ENCODE results near the gene SCAP. TPM values are rescaled to one million over a fixed set of nuclear protein-coding genes. Genes with fewer than 3 reads are reported as not detected.

The SCAP gene
- total and polyA plus RNA-seq, 9 donors = 52.4 to 192 (median 80.9) TPM

DNA sequence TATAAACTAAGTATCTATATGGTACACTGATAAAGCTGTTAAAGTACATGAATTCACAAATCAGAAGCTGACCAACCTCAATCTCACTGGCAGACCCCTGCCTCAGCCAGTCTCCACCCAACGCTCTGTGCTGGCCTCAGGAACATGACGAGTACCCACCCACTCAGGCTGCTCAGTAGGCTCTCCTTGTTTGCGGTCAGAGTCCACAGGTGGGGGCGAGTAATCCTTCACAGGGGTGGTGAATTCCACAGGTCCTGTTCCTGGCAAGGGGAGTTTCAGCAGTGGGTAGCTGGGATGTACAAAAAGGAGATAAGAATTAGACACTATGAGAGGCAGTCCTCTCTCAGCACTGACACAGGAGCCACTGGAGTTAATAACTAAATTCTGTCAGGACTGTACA is 40.9 kb downstream of the SCAP start:
- Histone ChIP-seq H3K36me3 (no peaks in the 10 kb centered on the region), H3K27ac (no peak overlapping the region), H3K4me3 (no peak overlapping the region), H3K9me3 (no peaks in the 10 kb centered on the region), H3K4me1 (ENCODE audit: insufficient read depth) (no peaks in the 10 kb centered on the region), H3K27me3 (no peaks in the 10 kb centered on the region)
- 93 to 98% (median 94%) methylated on average over 4 of the region's 4 CpGs for WGBS, 3 donors
- peak in 1 of 5 donors; percentile 3 for DNase-seq
- intact Hi-C loops (cut with DNase I) = loop anchor here in 1 of 4 donors (5.0 kb wide), 1 partner anchor 37 kb away; no protein-coding TSS in a partner anchor
- TF ChIP-seq, protein P1, sequence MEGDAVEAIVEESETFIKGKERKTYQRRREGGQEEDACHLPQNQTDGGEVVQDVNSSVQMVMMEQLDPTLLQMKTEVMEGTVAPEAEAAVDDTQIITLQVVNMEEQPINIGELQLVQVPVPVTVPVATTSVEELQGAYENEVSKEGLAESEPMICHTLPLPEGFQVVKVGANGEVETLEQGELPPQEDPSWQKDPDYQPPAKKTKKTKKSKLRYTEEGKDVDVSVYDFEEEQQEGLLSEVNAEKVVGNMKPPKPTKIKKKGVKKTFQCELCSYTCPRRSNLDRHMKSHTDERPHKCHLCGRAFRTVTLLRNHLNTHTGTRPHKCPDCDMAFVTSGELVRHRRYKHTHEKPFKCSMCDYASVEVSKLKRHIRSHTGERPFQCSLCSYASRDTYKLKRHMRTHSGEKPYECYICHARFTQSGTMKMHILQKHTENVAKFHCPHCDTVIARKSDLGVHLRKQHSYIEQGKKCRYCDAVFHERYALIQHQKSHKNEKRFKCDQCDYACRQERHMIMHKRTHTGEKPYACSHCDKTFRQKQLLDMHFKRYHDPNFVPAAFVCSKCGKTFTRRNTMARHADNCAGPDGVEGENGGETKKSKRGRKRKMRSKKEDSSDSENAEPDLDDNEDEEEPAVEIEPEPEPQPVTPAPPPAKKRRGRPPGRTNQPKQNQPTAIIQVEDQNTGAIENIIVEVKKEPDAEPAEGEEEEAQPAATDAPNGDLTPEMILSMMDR (IDR thresholded peaks at IDR 0.05) = no peak
- TF ChIP-seq EP300 (IDR thresholded peaks at IDR 0.05) (no peak), POLR2A (IDR thresholded peaks at IDR 0.05) (no peak)

DNA sequence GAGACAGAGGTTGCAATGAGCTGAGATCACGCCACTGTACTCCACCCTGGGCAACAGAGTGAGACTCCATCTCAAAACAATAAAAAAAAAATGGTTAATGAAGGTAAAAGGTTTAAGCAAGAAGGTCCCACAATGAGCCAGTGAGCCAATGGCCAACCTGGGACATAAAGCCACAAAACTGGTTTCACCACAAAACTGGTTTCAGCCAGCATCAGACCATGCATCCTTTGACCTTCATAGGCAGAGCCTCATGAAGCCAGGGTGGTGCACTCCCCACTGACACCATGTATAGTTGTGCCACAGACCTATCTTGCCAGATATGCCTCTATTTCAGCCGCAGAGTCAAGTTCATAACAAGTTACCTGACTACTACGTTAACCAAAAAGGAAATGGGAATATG is 41.9 kb downstream of the SCAP start:
- Histone ChIP-seq H3K36me3 (no peaks in the 10 kb centered on the region), H3K4me3 (no peak overlapping the region), H3K9me3 (no peaks in the 10 kb centered on the region), H3K4me1 (ENCODE audit: insufficient read depth) (no peaks in the 10 kb centered on the region), H3K27ac (no peak overlapping the region), H3K27me3 (no peaks in the 10 kb centered on the region)
- intact Hi-C loops (cut with DNase I) = no loop called here
- no peak for TF ChIP-seq EP300 (IDR thresholded peaks at IDR 0.05)
- no peak for TF ChIP-seq POLR2A (IDR thresholded peaks at IDR 0.05)
- TF ChIP-seq, protein P1 (IDR thresholded peaks at IDR 0.05) = no peak
- DNase-seq = no peak
- WGBS, 3 donors = 92 to 97% (median 94%) methylated on average over 3 of the region's 3 CpGs

DNA sequence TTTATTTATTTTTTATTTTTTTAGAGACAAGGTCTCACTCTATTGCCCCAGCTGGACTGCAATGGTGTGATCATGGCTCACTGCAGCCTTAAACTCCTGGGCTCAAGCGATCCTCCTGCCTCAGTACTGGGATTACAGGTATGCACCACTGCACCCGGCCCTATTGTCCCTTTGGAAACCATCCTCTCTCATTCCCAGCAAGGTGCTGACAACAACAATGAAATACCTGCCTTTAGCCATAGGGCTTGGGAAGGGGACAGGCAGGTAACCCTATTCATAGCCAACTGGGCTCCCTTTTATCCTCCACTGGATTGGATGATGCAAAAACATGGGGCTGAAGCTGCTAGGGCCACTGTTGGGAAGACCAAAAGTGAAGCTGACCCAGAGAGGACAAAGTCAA is 43.1 kb downstream of the SCAP start:
- Histone ChIP-seq H3K9me3 (no peaks in the 10 kb centered on the region), H3K36me3 (no peaks in the 10 kb centered on the region), H3K27me3 (no peaks in the 10 kb centered on the region), H3K27ac (no peak overlapping the region), H3K4me1 (ENCODE audit: insufficient read depth) (no peaks in the 10 kb centered on the region), H3K4me3 (no peak overlapping the region)
- WGBS, 3 donors = 96 to 97% (median 96%) methylated on average over 2 of the region's 2 CpGs
- DNase-seq = no peak
- intact Hi-C loops (cut with DNase I) = no loop called here
- TF ChIP-seq EP300 (IDR thresholded peaks at IDR 0.05) = no peak
- TF ChIP-seq, protein P1 (IDR thresholded peaks at IDR 0.05) = no peak
- TF ChIP-seq POLR2A (IDR thresholded peaks at IDR 0.05) = no peak

DNA sequence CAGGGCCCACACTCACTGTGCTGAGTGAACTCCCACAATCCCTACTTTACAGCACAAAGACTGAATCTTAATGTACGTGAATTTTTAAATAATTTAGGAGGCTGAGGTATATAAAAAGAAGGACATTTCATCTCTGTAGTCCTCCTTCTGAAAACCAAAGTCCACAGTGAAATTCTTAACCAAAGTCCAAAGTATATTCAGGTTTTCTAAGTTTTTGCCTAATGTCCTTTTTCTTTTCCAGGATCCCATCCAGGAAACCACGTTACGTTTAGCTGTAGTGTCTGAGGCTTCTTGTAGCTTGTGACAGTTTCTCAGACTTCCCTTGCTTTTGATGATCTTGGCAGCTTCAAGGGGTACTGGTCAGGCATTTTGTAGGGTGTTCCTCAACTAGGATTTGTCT is 44.5 kb downstream of the SCAP start:
- TF ChIP-seq EP300 (IDR thresholded peaks at IDR 0.05) (no peak), POLR2A (IDR thresholded peaks at IDR 0.05) (no peak)
- TF ChIP-seq, protein P1 (IDR thresholded peaks at IDR 0.05) = no peak
- Histone ChIP-seq H3K4me1 (ENCODE audit: insufficient read depth) (no peaks in the 10 kb centered on the region), H3K36me3 (no peaks in the 10 kb centered on the region), H3K4me3 (no peak overlapping the region), H3K27ac (no peak overlapping the region), H3K27me3 (no peaks in the 10 kb centered on the region), H3K9me3 (no peaks in the 10 kb centered on the region)
- 73 to 84% (median 83%) methylated on average over 3 of the region's 3 CpGs for WGBS, 3 donors
- no peak for DNase-seq
- intact Hi-C loops (cut with DNase I) = no loop called here

Data from ovary (tissue), 9 donors.